Measurements from ENCODE around the gene DVL2.

Gene DVL2

DNA sequence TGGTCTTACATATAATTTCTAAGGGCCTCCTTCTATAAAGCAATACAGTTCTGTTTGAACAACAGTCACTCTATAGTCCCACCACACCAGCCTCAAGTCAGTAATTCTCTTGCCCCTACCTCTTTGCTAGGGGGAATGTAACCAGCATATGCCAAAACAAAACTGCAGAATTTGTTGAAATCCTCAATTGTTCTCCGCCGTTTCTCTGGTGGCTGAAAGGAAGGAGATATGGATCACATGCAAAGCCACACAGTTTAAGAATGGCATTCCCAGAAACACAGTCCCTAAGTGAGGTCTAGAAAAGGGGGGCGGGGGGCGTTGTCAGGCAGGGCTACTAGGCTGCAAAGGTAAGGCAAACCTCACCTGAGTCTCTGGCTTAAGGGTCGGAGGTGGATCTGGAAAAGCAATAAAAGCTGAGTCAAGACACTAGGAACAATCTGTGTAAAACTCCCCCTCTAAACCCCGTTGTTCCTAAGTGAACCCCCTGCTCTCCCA is 3.0 kb upstream of the DVL2 start:
- DNase-seq, result no peak

DNA sequence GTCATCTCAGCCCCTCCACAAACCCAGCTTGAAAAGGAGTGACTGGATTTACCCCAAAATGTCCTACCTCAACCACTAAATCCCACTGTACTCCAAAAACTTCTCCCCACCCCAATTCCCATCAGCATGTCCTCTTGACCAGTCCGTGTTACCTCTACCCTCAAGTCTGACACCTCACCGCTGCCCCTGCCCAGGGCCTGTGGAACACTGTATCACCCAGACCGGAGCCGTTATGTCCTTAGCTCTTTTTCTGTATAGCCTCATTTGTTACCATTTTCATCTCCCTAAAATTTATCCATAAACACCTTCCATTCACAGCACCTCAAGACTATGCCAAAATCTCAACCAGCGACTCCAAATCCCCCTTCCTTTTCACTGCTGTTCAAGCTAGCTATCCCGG is 2.5 kb upstream of the DVL2 start:
- no peak for DNase-seq

DNA sequence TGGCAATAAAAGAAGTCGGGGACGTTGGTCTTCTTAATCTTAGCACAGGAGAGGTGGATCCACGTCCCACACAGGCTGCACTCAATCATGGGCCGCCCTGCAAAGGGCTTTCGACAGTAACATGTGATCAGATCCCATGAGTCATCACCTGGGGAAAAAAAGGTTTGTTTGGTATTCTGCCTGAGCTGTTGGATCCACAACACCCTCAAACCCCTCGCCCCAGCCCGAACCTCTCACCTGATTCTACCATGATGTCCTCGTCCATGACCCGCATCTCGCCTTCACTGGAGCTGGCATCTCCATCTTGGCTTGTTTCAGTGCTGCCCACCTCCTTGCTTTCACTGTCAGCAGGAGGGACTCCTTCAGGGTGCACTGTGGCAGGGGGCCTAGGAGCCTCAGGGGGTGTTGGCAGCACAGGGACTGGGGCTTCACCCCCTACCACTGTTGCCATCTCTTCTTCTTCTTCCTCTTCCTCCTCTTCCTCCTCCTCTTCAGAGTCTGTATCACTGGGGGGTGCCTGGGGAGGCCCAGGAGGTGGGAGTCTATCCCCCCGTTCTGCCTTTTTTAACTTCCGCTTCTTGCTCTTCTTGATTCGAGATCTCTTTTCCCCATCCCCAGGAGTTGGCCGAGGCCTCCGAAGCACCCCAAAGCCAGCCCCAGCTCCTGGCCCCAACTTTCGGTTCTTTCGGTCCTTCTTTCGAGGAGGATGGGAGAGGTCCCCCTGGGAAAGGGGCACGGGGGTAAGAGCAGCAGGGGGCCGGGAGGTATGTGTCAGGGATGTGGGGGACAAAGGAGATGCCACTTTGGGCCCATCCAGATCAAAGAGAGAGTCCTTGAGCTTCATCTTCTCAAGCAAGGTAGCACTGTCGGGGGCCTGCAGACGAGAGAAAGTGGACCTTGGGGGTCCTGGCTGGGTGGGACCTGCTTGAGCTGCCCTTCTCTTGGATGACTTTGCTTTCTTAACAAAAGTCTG is 1.7 kb upstream of the DVL2 start:
- no peak for DNase-seq

DNA sequence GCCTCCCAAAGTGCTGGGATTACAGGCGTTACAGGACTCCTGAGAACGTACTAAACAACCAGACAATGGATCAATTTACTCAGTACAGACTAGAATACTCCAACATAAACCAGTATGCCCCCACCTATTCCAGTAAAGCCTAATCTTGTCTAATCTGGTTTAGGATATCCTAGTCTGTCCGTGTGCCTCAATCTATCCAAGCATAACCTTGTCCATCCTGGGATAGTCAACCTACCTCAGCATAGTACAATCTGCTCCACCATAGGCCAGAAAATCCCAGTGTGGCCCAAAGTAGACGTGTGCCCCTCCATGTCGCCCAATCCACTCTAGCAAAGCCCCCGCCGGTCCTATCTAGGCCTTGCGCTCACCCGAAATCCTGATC is 625 bp downstream of the DVL2 start:
- no peak for DNase-seq

DNA sequence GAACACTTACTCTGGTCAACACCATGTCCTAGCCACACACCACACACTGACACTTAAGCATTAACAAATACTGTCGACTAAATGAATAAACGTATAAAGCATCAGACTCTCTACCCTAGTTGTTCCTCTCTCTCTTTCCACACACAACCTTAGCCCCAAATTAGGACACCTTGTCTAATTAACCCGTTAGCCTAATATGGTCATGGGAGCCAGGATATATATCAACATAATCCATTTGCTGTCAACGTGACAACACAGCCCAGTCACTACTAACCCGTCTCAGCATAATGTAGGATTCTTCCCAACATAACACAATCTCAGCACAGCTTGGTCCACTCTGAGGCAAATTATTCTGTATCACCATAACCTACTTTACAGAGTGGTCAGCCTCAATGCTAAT is 2.2 kb downstream of the DVL2 start:
- no peak for DNase-seq

DNA sequence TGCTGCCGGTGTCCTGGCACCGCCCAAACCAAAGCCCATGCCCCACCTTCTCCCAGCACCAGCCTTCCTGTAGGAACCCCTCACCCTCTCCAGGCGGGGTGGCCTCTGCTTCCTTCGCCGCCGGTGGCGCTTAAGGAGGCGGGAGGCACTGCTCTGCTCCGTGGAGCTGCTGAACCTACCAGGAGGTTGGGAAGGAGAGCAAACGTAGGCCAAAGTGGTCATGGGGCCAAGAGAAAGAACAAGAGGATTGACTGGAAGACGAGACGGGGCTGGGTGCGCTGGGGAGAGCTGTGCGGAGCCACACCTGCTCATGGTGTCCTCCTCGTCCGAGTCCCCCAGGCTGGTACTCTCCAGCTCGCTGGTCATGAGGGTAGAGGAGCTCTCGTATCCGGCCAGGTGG is 4.8 kb downstream of the DVL2 start:
- DNase-seq, result peak; percentile 30

DNA sequence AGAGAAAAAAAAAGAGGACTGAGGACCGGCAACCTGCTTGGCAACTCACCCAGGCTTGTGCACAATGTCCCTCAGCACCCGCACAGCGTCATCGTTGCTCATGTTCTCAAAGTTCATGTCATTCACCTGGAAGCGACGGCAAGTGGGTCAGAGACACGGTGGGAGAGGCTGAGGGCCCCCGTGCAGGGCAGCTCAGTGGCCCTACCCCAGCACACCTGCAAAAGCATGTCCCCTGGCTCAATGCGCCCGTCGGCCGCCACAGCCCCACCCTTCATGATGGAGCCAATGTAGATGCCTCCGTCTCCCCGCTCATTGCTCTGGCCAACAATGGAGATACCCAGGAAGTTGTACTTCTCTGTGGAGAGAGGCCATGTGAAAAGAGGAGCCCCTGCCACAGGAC is 5.4 kb downstream of the DVL2 start:
- no peak for DNase-seq

DNA sequence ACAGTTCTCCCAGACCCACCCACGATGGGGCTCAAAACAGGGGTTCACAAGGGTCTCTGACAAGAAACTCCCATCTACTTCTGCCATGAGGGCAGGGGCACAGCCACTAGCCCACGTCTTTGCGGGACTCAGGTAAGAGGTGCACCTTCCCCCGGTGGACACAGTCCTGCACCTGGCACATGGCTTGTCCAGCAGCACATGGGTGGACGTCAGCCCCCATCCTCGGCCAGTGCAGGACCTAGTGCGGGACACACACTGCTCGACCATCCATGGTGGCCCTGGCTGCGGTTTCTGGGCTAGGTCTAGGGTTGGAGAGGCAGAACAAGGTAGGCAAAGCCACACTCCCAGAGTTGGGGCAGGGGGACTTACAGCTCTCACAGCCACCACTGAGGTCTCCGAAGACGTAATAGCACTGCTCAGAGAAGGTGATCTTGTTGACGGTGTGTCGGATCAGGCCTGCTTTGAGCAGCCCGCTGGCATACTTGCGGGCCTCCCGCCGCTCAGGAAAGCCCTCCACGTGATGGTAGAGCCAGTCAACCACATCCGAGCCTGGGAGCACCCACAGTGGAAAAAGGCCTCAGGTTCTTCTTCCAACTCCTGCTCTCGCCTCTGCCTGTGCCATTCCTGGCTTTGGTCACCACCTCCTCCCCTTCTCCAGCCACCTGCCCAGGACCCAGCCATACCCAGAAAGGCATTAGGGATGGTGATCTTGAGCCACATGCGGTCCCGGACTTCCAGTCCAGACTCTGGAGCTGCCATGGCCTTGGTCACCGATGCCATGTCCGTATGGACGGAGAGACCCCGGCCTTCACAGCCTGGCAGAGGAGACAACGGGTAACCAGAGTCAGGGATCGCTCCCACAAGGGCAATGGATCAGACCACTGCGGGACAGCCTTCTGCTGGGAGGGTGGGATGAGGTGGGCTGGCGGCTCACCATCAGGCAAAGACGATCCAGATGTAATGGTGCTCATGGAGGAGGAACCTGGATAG is 7.3 kb downstream of the DVL2 start:
- no peak for DNase-seq

DNA sequence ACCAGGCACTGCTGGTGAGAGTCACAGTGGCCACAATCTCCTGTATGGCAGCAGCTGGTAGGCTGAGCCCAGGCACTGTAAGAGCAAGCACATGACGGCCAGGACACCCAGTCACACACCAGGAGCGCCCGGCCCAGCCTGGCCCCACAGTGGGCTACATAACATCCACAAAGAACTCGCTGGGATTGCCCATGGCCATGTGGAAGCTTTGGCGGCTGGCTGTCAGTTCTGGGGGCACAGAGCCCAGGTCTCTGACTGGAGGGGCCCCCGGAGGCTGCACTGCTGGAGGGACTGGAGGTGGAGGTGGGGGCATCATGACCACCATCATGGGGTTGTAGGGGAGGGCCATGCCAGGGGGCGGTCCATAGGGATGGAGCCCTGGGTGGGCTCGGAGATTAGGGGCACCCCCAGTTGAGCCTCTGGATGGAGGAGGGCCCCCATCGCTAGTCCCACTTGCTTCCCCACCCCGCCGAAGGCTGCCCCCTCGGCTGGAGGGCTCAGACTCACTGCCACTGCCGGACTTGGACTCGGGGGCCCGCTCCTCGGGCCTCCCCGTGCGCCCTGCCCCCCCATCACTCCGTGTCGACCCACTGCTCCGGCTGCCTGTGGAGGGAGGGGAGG is 8.5 kb downstream of the DVL2 start:
- DNase-seq, result no peak

DNA sequence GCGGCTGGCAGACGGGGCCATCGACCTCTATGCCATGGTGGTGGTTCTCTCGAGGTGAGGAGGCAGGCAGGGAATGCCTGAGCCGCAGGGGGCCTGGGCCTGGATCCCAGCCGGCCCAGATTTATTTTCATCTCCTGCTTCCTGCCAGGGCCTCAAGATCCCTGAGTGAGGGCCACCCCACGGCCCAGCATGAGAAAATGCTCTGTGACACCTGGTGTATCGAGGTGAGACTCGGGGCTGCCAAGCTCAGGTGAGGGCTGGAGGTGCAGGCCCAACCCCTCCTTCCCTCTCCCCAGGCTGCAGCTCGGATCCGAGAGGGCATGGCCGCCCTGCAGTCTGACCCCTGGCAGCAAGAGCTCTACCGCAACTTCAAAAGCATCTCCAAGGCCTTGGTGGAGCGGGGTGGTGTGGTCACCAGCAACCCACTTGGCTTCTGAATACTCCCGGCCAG is 9.6 kb downstream of the DVL2 start:
- DNase-seq, result no peak

DNA sequence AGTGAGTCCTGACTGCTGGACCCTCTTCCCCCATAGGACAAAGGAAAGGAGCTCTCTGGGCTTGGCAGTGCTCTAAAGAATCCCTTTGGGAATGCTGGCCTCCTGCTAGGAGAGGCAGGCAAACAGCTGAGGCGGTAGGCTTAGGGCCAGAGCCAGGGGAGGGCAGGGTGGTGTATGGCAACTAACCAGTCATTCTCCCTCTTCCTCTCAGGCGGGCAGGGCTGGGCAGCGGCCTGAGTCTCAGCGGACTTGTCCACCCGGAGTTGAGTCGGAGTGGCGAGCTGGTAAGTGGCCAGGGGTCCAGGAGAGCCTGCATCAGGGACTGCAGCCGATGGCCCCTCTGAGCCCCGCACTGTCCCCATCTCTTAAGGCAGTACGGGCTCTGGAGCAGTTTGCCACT is 10.2 kb downstream of the DVL2 start:
- no peak for DNase-seq

DNA sequence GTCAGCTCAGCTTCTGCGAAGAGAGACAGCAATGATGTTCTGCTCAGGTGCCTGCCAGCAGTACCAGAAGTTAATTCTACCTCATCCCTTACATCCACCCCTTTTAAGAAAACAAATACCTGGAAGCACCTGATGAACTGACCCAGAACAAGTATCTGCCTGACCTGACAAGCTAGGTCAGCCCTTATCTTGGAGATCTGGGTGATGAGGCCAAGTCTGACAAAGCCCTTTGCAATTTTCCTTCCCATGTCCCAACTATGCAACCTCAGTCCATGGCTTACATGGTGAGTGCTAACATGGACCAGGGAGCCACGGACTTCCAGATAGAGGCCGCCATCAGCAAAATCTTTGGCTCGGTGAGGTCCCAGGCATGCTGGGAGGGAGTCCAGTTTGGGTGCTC is 10.9 kb downstream of the DVL2 start:
- no peak for DNase-seq

DNA sequence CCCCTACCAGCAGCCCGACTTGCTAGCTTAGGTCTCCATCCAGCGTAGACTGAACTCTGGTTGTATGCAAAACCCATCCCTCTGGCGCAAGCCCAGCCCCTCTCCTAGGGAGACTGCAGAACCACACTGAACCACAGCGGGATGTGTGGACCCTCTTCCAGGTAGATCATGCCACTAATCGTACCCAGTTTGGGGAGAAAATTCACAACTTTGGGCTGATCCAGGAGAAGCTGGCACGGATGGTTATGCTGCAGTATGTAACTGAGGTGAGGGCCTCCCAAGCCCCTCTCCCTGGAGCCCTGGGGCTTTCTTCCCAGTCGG is 11.4 kb downstream of the DVL2 start:
- peak; percentile 36 for DNase-seq

DNA sequence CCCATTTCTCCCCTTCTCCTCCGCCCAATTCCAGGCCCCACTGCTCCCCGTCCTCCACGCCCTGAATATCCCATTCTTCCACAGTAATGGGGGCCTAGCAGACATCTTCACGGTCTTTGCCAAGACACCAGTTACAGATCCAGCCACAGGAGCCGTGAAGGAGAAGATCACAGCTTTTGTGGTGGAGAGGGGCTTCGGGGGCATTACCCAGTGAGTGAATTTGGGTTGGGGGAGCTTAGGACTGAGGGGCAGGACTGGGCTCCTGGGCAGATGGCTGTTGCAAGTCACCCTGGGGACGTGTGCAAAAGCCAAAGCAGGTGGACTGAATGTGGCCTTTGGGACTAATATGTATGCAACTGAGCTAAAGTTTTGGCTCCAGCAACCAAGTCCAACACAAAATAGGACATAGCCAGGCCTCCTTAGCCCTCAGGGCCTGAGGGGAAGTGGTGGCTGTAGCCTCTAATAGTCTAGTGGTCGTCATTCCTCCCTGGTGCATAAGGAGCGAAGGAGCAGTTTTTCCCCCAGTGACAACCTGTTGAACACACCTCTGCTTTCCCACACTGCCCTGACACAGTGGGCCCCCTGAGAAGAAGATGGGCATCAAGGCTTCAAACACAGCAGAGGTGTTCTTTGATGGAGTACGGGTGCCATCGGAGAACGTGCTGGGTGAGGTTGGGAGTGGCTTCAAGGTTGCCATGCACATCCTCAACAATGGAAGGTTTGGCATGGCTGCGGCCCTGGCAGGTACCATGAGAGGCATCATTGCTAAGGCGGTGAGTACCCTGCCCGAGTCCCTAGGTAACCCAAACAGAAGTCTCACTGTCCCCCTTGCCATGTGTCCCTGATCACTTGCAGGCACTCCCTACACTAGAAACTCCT is 12.0 kb downstream of the DVL2 start:
- no peak for DNase-seq

DNA sequence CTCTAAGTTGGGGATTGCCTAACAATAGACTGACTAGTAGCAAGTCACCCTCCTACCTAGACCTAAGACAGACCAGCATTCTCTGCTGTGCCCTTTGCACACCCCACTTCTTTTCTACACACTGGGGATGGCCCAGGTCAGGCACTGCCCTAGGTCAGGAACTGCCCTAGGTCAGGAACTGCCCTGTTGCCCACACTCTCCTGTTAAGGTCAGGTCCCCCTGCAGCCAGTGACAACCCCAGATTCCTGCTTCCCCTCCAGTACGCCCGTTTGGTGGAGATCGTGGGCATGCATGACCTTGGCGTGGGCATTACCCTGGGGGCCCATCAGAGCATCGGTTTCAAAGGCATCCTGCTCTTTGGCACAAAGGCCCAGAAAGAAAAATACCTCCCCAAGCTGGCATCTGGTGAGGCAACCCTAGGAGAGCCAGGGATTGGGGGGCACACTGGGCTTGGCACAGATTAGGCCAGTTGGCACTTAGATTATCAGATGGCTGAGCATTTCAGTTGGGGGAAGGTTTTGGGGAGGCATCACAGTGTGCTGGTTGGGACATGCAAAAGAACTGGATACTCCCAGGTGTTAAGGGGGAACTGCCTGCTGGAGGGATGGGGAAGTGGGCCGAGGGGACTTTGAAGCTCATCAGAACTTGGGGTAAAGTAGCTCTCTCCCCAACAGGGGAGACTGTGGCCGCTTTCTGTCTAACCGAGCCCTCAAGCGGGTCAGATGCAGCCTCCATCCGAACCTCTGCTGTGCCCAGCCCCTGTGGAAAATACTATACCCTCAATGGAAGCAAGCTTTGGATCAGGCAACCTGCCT is 12.8 kb downstream of the DVL2 start:
- DNase-seq, result no peak

DNA sequence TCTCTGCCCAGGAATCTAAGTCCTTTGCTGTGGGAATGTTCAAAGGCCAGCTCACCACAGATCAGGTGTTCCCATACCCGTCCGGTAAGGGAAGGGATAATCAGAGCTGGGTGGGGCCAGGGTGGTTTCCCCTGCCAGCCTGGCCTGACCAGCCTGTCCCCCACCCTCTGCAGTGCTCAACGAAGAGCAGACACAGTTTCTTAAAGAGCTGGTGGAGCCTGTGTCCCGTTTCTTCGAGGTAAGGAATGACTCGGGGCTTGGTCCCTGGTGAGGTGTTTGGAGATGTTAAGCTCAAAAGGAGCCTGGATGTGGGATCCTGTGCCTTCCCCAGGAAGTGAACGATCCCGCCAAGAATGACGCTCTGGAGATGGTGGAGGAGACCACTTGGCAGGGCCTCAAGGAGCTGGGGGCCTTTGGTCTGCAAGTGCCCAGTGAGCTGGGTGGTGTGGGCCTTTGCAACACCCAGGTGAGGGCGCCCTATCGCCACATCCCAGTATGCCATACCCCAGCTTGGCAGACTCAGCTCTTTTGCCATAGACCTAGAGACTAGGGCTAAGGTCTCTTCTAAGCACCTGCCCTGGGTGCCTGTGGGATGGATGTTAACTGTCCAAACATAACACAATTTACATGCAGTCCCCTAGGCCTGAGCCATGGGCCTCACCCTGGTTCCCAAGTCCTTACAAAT is 13.6 kb downstream of the DVL2 start:
- no peak for DNase-seq

DNA sequence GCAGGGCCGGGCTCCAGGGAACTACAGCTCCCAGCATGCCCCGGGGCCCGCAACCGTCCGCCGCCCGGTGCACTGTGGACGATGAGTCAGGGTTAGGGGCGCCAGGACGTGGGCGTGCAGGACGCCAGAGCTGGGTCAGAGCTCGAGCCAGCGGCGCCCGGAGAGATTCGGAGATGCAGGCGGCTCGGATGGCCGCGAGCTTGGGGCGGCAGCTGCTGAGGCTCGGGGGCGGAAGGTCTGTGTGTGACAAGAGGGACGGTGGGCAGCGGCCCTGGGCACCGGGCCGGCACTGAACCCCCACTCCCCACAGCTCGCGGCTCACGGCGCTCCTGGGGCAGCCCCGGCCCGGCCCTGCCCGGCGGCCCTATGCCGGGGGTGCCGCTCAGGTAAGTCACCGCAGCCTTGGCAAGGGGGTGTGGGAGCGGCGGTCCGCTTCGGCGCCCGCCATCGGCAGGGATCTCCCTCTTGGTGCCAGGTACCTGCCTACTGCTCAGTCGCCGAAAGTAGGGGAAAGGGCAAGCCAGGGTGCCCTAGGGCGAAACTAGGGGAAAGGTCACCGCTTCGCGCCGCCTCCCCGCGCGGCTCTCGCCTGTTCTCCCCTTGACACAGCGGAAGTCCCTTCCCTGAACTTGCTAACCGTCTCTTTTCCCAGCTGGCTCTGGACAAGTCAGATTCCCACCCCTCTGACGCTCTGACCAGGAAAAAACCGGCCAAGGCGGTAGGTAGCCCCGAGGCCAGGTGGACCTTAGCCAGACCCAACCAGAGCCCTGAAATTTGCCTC is 14.3 kb downstream of the DVL2 start, which contains the start of the genes ACADVL and DLG4:
ACADVL (plus strand) TSS at position 127 of the 781 bp plus-strand sequence; CDS start at position 174, 47 bp downstream.
DLG4 (minus strand) TSS at position 25 of the 781 bp plus-strand sequence.
- peak; percentile 95 for DNase-seq

DNA sequence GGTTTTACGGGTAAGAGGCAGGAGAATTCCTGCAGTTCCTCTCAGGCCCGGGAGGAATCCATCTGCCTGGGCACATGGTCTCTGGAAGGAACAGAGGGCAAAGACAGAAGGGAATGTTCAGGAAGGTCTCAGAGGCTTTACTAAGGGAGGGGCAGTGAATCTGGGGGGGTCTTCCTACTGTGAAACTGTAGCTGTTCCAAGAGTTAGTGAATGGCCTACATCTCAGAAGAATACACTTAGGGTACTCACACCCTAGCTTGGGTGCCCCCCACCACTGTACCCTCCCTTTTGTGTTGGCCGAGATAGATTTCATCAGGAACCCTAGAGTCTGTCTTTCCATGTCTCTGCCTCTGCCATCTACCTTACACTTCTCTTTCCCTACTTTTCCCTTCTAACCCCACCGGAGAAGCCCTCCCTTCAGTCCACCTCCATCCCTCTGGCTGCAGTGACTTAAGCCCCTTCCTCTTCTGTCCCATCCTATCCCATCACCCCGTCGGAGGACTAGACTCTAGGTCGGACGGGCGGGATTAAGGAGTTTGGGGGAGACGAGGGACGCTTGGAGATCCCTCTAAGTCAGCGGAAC is 15.0 kb downstream of the DVL2 start:
- DNase-seq, result no peak

DNA sequence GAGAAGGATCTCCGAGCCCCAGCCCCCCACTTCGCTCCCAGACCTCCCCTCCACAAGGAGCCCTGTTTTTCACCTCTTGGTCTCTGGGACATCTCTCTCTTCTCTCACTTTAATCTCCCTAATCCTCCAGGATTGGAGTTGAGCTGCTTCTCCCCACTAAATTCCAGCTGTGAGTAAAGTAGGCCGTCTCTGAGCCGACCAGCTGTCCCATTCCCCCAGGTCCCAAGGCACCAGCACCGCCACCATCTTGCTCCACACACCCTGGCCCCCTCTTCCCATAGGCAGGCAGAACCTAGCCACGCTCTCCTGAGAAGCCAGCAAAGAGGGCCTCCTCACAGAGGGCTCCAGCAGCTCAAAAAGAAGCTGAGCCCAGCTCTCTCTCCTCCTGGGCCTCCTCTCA is 15.6 kb downstream of the DVL2 start:
- DNase-seq, result no peak

All from left hindlimb (tissue), 1 donor.